ENCODE data around the gene SCYL3. TPM values are rescaled to one million over a fixed set of nuclear protein-coding genes. Genes with fewer than 3 reads are reported as not detected.

SCYL3 gene
- polyA plus RNA-seq, 3 donors: 2.3 to 4.9 (median 3.6) TPM

GRCh38 chr1:169833179-169833901 is 60.4 kb downstream of the SCYL3 start:
- H3K4me3 Mint-ChIP-seq: no peak overlapping the region

GRCh38 chr1:169829671-169830070 is 64.0 kb downstream of the SCYL3 start:
- H3K9me3 ChIP-seq (replicated peaks in 1 of 2; ENCODE audit: control insufficient read depth in 1 of 2, insufficient read depth in 1 of 2, low read length in 2 of 2): no peaks in the 10 kb centered on the region
- H3K27ac ChIP-seq (ENCODE audit: low read depth in 1 of 2, low read length in 2 of 2): no peak overlapping the region
- no peak overlapping the region for H3K4me2 ChIP-seq (replicated peaks; ENCODE audit: extremely low read depth, low read length, poor library complexity, severe bottlenecking)
- Mint-ChIP-seq H3K4me1 (no peaks in the 10 kb centered on the region), H3K4me3 (no peak overlapping the region), H3K36me3 (peaks cover 47 to 69% of the 10 kb centered on the region in 2 donors), H3K9me3 (no peaks in the 10 kb centered on the region), H3K27ac (no peak overlapping the region), H3K27me3 (ENCODE audit: low read depth in 3 of 3) (no peaks in the 10 kb centered on the region)
- no peak for TF ChIP-seq CTCF (IDR thresholded peaks at IDR 0.05)
- no CpG with 5 or more reads among the region's 1 CpG for WGBS (ENCODE audit: insufficient coverage)
- no peaks in the 10 kb centered on the region for H3K27me3 ChIP-seq (ENCODE audit: control insufficient read depth in 2 of 2, insufficient read depth in 2 of 2, low read length in 2 of 2)
- H2AFZ ChIP-seq (ENCODE audit: insufficient read depth, low read depth, low read length, poor library complexity, severe bottlenecking): no peak overlapping the region
- H3K4me3 ChIP-seq (replicated peaks in 1 of 3; ENCODE audit: low read depth in 2 of 3, low read length in 3 of 3): no peak overlapping the region
- H4K20me1 ChIP-seq (ENCODE audit: insufficient read depth, low read length): no peaks in the 10 kb centered on the region
- H3K4me1 ChIP-seq (ENCODE audit: control insufficient read depth in 1 of 2, insufficient read depth in 2 of 2, low read length in 2 of 2): no peaks in the 10 kb centered on the region
- intact Hi-C loops (cut with micrococcal nuclease): no loop called here
- peaks cover 52 to 95% of the 10 kb centered on the region in 2 donors for H3K36me3 ChIP-seq (replicated peaks in 1 of 2; ENCODE audit: control insufficient read depth in 1 of 2, insufficient read depth in 2 of 2, low read length in 2 of 2)
- H3K9ac ChIP-seq (ENCODE audit: insufficient read depth, low read length, poor library complexity, severe bottlenecking): no peak overlapping the region
- DNase-seq: no peak
- no peaks in the 10 kb centered on the region for H3K79me2 ChIP-seq (ENCODE audit: insufficient read depth, low read length)

More at GRCh38 chr1:169833179-169833901, 60.4 kb downstream of the SCYL3 start:
- DNase-seq: no peak
- no peaks in the 10 kb centered on the region for H3K27me3 Mint-ChIP-seq (ENCODE audit: low read depth in 3 of 3)
- no peaks in the 10 kb centered on the region for H3K9me3 Mint-ChIP-seq
- TF ChIP-seq CTCF (IDR thresholded peaks at IDR 0.05): no peak
- H3K27ac Mint-ChIP-seq: no peak overlapping the region
- H3K9ac ChIP-seq (ENCODE audit: insufficient read depth, low read length, poor library complexity, severe bottlenecking): no peak overlapping the region
- peaks cover 50 to 88% of the 10 kb centered on the region in 2 donors for H3K36me3 ChIP-seq (replicated peaks in 1 of 2; ENCODE audit: control insufficient read depth in 1 of 2, insufficient read depth in 2 of 2, low read length in 2 of 2)
- no peaks in the 10 kb centered on the region for H4K20me1 ChIP-seq (ENCODE audit: insufficient read depth, low read length)
- H3K27ac ChIP-seq (ENCODE audit: low read depth in 1 of 2, low read length in 2 of 2): no peak overlapping the region
- H3K36me3 Mint-ChIP-seq: peaks cover 45 to 67% of the 10 kb centered on the region in 2 donors
- no peaks in the 10 kb centered on the region for H3K9me3 ChIP-seq (replicated peaks in 1 of 2; ENCODE audit: control insufficient read depth in 1 of 2, insufficient read depth in 1 of 2, low read length in 2 of 2)
- 100% methylated on average over 1 of the region's 4 CpGs for WGBS (ENCODE audit: insufficient coverage)
- no peak overlapping the region for H2AFZ ChIP-seq (ENCODE audit: insufficient read depth, low read depth, low read length, poor library complexity, severe bottlenecking)
- no peaks in the 10 kb centered on the region for H3K4me1 Mint-ChIP-seq
- no peaks in the 10 kb centered on the region for H3K4me1 ChIP-seq (ENCODE audit: control insufficient read depth in 1 of 2, insufficient read depth in 2 of 2, low read length in 2 of 2)
- no peaks in the 10 kb centered on the region for H3K79me2 ChIP-seq (ENCODE audit: insufficient read depth, low read length)
- no peak overlapping the region for H3K4me2 ChIP-seq (replicated peaks; ENCODE audit: extremely low read depth, low read length, poor library complexity, severe bottlenecking)
- intact Hi-C loops (cut with micrococcal nuclease): no loop called here
- H3K4me3 ChIP-seq (replicated peaks in 1 of 3; ENCODE audit: low read depth in 2 of 3, low read length in 3 of 3): no peak overlapping the region
- H3K27me3 ChIP-seq (ENCODE audit: control insufficient read depth in 2 of 2, insufficient read depth in 2 of 2, low read length in 2 of 2): no peaks in the 10 kb centered on the region
